ENCODE data around the gene SH2D3C. TPM values are rescaled to one million over a fixed set of nuclear protein-coding genes. Genes with fewer than 3 reads are reported as not detected.

Gene SH2D3C
- total and polyA plus RNA-seq, 2 of the 8 experiments (the other 6 are each of a cell fraction or from before 2014, with no cell fraction given), result 6.4 to 8.1 TPM

DNA sequence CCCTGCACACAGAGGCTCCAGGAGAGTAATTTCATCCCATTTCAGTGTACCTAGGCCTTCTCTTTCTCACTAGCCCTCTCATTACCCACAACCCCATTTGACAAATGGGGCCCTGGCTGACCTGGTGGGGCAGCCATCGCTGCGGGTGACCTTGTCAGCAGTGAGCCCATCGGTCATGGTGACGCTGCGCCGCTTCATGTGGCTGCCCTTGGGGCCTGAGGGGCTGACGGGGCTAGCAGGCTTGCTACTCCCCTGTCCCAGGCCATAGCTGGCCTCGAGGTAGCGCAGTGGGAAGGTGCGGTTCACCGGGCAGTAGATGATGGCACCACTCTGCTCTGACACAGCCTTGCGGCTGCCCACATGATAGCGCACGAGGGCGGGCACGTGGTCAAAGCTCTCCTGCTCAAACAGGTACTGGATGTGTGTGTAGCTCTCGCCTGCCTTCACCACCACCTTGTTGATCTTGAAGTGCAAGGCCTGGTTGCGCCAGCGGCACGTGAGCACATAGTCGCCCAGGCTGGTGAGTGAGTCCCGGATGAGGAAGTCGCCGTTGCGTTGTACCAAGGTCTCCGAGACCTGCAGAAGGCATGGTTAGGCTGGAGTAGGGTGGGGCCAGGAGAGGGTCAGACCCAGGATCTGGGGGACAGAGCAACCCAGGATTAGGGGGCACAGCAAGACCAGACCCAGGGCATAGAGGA lies 29.2 kb downstream of the SH2D3C start:
- no peak overlapping the region for H4K5ac ChIP-seq (ENCODE audit: insufficient read length, low read depth, low read length)
- no peak overlapping the region for H3K4me2 ChIP-seq (ENCODE audit: insufficient read depth in 1 of 2, low read depth in 2 of 2, low read length in 2 of 2)
- H4K91ac ChIP-seq (replicated peaks; ENCODE audit: insufficient read length, low read length), result no peak overlapping the region
- ChIA-PET POLR2A (ENCODE audit: partially characterized antibody) (interaction anchor here (1.4 kb wide), 1 partner anchor 24 kb away, joined by 3 read pairs; no protein-coding TSS in a partner anchor), CTCF (ENCODE audit: partially characterized antibody) (interaction anchor here (0.6 to 1.6 kb wide), 3 partner anchors 35 to 399 kb away, joined by 3 to 7 read pairs (median 4); no protein-coding TSS in a partner anchor)
- H3K4me3 ChIP-seq (ENCODE audit: extremely low read depth in 1 of 4, insufficient read depth in 2 of 4, low read depth in 3 of 4, low read length in 4 of 4), result no peak overlapping the region
- WGBS, 2 experiments (ENCODE audit: extremely low coverage in 1 of 2, insufficient coverage in 1 of 2, insufficient read length in 1 of 2, insufficient replicate concordance in 2 of 2, low coverage in 1 of 2, low lambda C conversion rate in 2 of 2, missing lambda C conversion rate in 1 of 2), result 94% methylated on average over 26 of the region's 26 CpGs; no CpG with 5 or more reads in 1 of the 2 experiments
- FAIRE-seq (no peak), DNase-seq (ENCODE audit: low read depth in 1 of 2, low spot score in 2 of 2) (no peak)
- no peak overlapping the region for H3K56ac ChIP-seq (replicated peaks; ENCODE audit: insufficient read length, low read depth, low read length)
- H3K79me2 ChIP-seq (ENCODE audit: control insufficient read depth in 1 of 2, insufficient read depth in 2 of 2, low read length in 2 of 2), result no peaks in the 10 kb centered on the region
- no peak overlapping the region for H2BK120ac ChIP-seq (replicated peaks; ENCODE audit: low read depth, low read length)
- no peak overlapping the region for H3K4ac ChIP-seq (replicated peaks; ENCODE audit: insufficient read length, low read depth, low read length)
- H3K18ac ChIP-seq (ENCODE audit: extremely low read depth, low read length), result no peak overlapping the region
- no peaks in the 10 kb centered on the region for H3K79me1 ChIP-seq (ENCODE audit: low read depth, low read length)
- no peak overlapping the region for H3K9ac ChIP-seq (replicated peaks in 1 of 4; ENCODE audit: extremely low read depth in 1 of 4, low read depth in 3 of 4, low read length in 3 of 4)
- no peak overlapping the region for H2AK5ac ChIP-seq (ENCODE audit: low read depth, low read length)
- H2BK12ac ChIP-seq (ENCODE audit: low read depth, low read length), result no peak overlapping the region
- no peaks in the 10 kb centered on the region for H3K4me1 ChIP-seq (replicated peaks in 1 of 4; ENCODE audit: control insufficient read depth in 3 of 4, insufficient read depth in 4 of 4, low read length in 3 of 4)
- H3K14ac ChIP-seq (ENCODE audit: insufficient read length), result no peak overlapping the region
- no peak overlapping the region for H2BK15ac ChIP-seq (ENCODE audit: low read length)
- H3K23ac ChIP-seq (ENCODE audit: insufficient read length), result no peak overlapping the region
- no peak overlapping the region for H2AFZ ChIP-seq (ENCODE audit: low read length)
- no peaks in the 10 kb centered on the region for H3K9me3 ChIP-seq (ENCODE audit: insufficient read depth in 2 of 2, low read depth in 1 of 2, low read length in 1 of 2)
- peaks cover 5 to 25% of the 10 kb centered on the region in 2 experiments for H4K20me1 ChIP-seq (replicated peaks in 1 of 2; ENCODE audit: control insufficient read depth in 1 of 2, insufficient read depth in 2 of 2, low read length in 2 of 2)
- H2BK5ac ChIP-seq (ENCODE audit: low read depth, low read length), result no peak overlapping the region
- H2BK20ac ChIP-seq (ENCODE audit: low read length), result no peak overlapping the region
- peaks cover 2% of the 10 kb centered on the region; the same call in 1 of the 2 replicates for H3K23me2 ChIP-seq (ENCODE audit: low read depth, low read length)
- H3K36me3 ChIP-seq (ENCODE audit: control insufficient read depth in 2 of 4, insufficient read depth in 4 of 4, low read length in 3 of 4), result no peaks in the 10 kb centered on the region; a peak in 2 of 8 replicates
- peaks cover 0 to 5% (median 1%) of the 10 kb centered on the region in 4 experiments; a peak in 2 of 7 replicates for H3K27me3 ChIP-seq (replicated peaks in 1 of 4; ENCODE audit: control insufficient read depth in 3 of 4, extremely low read depth in 1 of 4, insufficient read depth in 3 of 4, low read length in 3 of 4)
- H3K27ac ChIP-seq (ENCODE audit: low read depth, low read length), result no peak overlapping the region
- no peak overlapping the region for H4K8ac ChIP-seq (ENCODE audit: extremely low read depth, insufficient read depth, low read length)
- TF ChIP-seq ASH2L (IDR thresholded peaks at IDR 0.05; ENCODE audit: low read length) (no peak), BACH1 (IDR thresholded peaks at IDR 0.05; ENCODE audit: low read length) (no peak), SIRT6 (IDR thresholded peaks at IDR 0.05; ENCODE audit: low read length) (no peak), NANOG (IDR thresholded peaks at IDR 0.05; ENCODE audit: insufficient read depth, low read depth, low read length, poor library complexity, severe bottlenecking) (no peak), SP4 (IDR thresholded peaks at IDR 0.05; ENCODE audit: low read length) (no peak), E2F6 (IDR thresholded peaks at IDR 0.05) (no peak), CHD2 (IDR thresholded peaks at IDR 0.05; ENCODE audit: low read length) (no peak), EGR1 (IDR thresholded peaks at IDR 0.05; ENCODE audit: borderline replicate concordance, low read depth, low read length) (no peak), TAF1 (IDR thresholded peaks at IDR 0.05; ENCODE audit: low read depth, low read length) (no peak), TEAD4 (IDR thresholded peaks at IDR 0.05; ENCODE audit: low read depth, low read length) (no peak), PHF8 (conservative IDR thresholded peaks at IDR 0.05; ENCODE audit: low read depth, low read length) (no peak), HDAC6 (IDR thresholded peaks at IDR 0.05; ENCODE audit: low read depth, low read length) (no peak), CEBPB (IDR thresholded peaks at IDR 0.05; ENCODE audit: low read depth, low read length) (no peak), YY1 (IDR thresholded peaks at IDR 0.05; ENCODE audit: low read depth, low read length) (no peak)
